HG02763 (cell line): ENCODE results near the gene SLC35F5.
A peak's percentile ranks its signal among the peaks of the same experiment; 100 is the strongest.
"Not testable (repeated sequence)": the region's sequence is repeated elsewhere in the genome, so short reads cannot be mapped to it uniquely, and the experiment has no call there.

ENCODE experiments used
- ATAC-seq: cut with Tn5 transposase; IDR thresholded peaks from one replicate; pipeline ENCODE4 v1.9.1; 2021; ENCODE audit warnings: mild to moderate bottlenecking, moderate library complexity; ENCODE audit not compliant: unreplicated experiment

SLC35F5 gene, protein sequence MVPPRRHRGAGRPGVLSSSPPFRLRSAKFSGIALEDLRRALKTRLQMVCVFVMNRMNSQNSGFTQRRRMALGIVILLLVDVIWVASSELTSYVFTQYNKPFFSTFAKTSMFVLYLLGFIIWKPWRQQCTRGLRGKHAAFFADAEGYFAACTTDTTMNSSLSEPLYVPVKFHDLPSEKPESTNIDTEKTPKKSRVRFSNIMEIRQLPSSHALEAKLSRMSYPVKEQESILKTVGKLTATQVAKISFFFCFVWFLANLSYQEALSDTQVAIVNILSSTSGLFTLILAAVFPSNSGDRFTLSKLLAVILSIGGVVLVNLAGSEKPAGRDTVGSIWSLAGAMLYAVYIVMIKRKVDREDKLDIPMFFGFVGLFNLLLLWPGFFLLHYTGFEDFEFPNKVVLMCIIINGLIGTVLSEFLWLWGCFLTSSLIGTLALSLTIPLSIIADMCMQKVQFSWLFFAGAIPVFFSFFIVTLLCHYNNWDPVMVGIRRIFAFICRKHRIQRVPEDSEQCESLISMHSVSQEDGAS

DNA sequence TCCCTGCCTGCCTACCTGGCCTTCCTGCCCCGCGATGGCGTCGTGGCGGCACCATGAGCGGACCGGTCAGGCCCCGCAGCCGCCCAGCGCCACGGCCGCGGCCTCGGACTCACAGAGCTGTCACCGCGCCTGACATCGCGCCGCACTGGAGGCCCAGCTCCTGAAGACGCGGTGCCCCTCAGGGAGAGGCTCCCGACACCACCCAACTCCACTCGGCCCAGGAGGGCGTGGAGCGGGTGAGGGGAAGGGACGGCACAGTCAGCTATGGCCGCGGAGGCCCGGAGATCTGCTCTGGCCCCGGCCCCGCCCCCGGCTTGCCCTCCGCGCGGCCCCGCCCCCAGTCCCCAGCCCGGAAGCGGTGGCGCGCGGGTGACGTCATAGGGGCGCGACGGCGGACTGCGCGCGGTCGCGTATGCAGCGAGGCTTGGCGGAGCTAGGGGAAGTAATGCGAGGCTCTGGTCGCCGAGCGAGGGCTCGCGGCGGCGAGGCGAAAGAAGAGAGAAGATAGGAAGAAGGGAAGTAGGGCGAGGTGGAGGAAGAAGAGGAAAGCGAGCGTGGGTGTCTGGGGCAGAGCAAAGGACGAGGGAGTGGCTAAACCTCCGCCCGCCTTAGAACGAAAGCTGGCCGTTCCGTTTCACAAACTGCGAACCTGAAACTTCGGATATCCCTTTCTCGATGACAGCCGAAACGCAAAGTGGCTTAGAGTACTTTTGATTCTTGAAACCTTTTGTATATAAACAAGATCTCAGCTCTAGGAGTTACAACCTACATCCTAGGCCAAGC, at the start of gene SLC35F5:
Gene SLC35F5, minus strand, starts transcription at position 288 of the 783 bp plus-strand sequence. Its CDS starts 233 bp downstream, at position 55.
- peak; percentile 92 for ATAC-seq

DNA sequence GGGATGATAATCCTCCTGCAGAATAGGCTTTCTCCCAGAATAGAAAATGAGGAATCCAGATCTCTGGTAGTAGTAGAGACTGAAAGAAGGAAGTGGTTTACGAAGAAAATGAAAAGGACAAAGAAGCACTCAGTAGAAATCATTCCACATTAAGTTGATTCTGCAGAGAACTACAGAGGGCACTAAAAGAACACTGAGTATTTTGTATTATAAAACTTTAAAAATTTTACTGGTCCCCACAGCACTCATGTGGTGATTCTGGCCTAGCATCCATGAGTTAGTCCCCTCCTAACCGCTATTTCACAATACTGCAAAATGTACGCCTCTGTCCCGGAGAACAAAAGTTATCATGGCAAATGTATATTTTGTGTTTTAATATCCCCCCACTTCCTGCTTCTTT, 42.9 kb upstream of the SLC35F5 start:
- ATAC-seq = no peak

DNA sequence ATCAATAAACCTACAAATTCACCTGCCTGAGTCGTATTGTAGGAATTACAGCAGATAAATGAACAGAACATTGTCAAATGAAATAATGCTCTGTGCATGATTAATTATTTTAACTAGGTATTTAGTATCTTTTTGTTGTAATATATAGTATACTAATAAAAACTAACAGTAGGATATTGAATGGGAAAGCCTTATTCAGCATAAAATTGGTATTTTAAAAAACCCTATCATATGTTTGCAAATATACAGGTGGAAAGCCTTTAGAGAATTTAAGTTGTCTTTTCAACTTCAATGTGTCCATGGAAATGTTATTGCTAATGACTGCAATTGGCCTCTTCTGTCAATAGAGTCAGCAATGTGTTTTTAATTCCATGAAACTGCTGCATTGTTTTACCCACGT, 40.8 kb upstream of the SLC35F5 start:
- ATAC-seq = no peak

DNA sequence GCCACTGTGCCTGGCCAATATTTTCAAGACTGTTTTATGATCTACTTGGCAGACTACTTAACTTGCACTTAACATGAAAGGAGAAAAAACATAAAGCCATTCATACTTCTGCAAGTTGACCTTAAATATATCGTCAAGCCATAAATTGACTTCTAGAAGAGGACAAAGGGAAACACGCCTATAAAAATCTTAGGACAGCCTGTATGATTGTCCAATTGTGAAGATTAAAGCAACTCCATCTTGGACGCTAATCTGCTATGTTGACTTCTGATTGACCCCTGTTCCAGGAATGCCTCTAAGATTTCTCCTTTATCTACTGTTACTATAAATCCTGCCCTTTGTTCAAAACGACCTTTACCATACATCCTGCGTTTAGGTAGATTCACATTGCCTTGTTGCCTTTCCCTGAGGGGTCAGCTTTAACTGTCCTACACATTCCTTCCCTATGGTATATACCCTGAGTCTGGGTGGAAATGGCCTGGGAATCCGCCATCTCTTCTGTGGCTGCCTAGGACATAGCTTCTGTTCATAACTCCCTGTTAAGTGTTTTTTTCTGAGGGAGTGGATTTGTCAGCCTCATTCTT, 40.2 kb upstream of the SLC35F5 start:
- ATAC-seq = no peak

DNA sequence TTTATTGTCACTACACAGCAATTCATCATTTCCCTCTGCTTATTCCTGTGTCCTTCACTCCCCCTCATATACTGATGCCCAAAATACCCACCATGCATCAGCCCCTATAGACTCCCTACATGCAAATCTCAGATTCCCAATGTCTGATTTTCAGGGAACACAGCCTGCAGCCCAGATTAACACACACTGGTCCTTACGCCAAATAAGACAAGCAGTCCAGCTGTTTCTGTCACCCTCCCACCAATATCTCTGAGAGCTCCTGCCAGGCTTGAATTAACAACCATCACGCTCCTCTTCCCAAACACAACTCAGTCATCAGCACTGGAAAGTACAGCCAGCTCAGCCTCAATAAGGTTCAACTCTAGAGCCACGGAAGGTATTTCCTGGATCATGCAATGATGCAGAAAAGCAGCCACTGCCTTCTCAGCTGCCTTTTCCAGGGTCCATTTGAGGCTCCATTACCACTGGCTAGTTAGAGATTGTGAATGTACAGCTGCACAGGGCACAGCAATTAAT, 39.0 kb upstream of the SLC35F5 start:
- no peak for ATAC-seq

DNA sequence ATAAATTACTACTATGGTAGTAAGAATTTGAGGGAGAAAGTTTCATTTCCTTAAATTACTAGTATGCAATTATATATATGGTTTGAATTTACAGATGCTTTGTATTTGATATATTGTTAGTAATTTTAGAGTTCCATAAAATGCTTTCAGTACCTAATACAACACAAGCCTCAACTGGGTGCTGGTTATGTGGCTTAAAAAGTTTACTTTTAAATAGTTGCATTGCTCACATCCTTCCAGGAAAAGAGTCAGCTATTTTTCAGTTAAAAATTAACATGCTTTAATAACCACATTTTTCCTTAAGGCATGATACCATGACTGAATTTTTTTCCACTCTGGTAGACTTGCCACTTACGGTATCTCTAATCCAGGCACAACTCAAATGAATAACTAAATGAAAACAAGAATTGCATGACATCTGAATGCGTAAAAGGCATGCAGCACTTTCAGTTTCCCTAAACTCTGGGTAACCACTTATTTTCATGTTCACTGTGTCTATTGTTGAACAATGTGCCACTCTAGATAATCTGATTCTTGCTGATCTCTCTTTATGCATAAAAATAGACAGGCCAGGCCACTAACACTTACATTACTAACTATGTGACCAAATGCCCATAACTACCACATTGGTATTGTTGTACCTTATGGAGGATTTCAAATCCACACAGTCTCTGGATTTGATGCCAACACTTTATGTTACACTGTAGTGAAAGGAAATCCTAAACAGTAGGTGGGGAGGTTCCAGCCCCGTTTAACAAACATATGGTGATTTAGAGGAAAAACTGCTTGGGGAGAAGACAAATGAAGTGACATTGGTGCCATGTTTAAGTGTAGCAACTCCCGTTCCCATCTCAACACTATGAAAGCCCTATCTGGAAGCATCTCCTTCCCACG, 35.5 kb upstream of the SLC35F5 start:
- ATAC-seq = peak; percentile 94

DNA sequence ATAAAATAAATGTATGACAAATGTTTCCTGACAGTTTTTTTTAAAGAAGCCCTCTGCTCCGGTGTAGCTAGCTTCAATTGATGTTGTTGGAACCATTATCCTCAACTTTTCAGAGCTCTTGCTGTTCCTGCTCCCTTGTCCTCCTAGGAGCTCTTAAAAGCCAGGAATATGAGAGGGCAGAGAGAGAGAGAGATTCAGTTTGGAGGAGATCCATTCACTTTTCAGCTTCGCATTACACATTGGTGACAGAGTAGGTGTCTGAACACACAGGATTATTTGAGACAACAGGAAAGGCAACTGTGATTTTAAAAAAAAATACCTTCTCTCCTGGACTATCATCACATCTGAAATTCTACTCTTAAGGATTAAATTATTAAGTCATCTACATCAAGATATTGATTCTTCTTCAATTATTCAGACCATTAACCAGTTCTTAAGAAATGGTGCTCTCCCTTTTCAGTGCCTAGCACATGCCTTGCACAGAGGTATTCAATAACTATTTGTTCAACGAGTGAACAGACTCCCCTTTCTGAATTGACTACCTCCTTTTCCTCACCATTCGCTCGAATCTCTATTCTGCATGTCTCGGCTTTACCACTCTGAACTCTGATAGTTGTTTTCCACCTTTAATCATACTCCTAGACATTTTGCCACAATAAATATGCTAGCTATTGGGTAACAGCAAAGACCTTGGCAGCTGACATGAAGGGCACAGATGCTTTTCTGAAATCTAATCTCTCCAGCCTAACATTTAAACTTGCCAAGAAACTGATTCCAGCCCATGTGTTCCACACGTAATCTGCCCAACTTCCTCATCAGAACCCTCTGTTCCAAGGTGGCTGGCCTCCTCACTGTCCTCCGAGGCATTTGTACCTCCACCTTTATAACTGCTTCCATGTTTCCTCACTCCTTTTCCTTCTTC, 28.6 kb upstream of the SLC35F5 start:
- no peak for ATAC-seq

DNA sequence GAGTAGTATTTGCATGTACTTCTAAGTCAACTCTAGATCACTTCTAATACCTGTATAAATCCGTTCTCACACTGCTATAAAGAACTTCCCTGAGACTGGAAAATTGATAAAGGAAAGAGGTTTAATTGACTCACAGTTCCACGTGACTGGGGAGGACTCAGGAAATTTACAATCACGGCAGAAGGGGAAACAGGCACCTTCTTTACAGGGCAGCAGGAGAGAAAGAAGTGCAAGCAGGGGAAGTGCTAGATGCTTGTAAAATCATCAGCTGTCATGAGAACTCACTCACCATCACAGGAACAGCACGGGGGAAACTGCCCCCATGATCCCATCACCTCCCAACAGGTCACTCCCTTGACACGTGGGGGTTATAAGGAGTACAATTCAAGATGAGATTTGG, 24.0 kb upstream of the SLC35F5 start:
- no peak for ATAC-seq

DNA sequence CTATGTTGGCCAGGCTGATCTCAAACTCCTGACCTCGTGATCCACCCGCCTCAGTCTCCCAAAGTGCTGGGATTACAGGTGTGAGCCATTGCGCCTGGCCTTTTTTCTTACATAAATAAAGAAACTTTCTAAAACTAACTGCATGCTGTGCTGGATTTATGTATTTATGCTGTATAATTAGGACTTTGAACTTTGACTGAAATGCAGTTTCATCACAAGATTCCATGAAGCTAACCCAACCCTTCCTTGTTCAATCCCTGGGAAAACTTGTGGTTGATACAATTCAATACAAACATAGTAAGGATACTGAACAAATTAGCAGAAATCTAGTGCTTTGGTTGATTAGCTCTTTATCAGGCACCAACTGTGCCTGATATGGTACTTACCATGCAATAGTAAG, 20.9 kb upstream of the SLC35F5 start:
- ATAC-seq = no peak

DNA sequence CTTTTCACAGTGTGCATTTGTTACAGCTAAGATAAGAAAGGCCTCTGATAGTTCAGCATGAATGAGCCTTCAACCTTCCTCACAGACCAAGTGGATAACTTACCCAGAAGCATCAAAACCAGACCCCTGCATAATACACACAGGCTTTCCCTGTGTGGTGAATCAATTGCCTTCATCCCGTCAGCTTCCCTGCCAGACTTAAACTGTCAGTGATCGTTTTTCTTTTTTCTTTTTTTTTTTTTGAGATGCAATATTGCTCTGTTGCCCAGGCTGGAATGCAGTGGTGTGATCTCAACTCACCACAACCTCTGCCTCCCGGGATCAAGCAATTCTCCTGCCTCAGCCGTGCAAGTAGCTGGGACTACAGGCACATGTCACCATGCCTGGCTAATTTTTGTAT, 20.5 kb upstream of the SLC35F5 start:
- ATAC-seq = no peak

DNA sequence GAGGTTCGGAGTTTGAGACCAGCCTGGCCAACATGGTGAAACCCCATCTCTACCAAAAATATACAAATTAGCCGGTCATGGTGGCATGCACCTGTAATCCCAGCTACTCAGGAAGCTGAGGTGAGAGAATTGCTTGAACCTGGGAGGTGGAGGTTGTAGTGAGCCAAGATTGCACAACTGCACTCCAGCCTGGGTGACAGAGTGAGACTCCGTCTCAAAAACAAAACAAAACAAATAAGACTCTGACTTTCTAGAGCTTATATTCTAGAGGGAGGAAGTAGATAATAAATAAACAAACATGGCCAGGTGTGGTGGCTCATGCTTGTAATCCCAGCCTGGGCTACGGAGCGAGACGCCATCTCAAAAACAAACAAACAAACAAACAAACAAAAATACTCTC, 18.2 kb upstream of the SLC35F5 start:
- ATAC-seq = not testable (repeated sequence)

DNA sequence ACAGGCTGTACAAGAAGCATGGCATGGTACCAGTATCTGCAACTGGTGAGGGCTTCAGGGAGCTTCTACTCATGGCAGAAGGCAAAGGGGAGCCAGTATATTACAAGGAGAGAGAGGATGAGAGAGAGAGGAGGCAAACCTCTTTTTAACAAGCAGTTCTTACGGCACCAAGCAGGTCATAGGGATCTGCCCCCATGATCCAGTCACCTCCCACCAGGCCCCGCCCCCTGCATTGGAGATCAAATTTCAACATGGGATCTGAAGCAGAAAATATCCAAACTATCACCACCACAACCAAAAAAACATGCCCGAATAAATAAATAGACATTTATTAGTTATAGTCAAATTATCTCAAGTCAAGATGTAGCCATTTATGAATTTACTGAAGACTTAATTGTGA, 14.5 kb upstream of the SLC35F5 start:
- no peak for ATAC-seq

DNA sequence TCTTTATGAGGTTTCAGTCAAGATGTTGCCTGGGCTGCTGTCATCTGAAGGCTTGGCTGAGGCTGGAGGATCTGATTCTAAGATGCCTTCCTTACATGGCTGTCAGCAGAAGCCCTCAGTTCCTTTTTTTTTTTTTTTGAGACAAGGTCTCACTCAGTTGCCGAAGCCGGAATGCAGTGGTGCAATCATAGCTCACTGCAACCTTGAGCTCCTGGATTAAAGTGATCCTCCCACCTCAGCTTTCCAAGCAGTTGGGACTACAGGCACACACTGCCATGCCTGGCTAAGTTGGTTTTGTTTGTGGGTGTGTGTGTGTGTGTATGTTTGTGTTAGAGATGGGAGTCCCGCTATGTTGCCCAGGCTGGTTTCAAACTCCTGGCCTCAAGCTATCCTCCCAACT, 13.1 kb upstream of the SLC35F5 start:
- no peak for ATAC-seq

DNA sequence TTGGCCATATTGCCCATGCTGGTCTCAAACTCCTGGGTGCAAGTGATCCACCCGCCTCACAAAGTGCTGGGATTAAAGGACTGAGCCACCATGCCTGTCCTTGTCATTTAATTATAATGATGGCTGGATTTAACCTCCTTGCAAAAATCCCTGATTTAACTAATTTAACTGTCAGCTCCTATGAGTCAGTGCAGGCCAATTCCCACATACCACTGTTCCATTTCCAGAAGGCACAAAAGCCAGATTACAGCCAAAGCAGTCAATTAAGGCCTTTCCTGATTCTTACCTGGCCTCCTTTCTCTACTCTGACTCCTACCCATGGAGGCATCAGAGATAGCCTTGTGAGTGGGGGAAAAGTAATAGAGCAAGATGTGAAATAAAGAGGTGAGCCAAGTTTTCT, 12.3 kb upstream of the SLC35F5 start:
- no peak for ATAC-seq

DNA sequence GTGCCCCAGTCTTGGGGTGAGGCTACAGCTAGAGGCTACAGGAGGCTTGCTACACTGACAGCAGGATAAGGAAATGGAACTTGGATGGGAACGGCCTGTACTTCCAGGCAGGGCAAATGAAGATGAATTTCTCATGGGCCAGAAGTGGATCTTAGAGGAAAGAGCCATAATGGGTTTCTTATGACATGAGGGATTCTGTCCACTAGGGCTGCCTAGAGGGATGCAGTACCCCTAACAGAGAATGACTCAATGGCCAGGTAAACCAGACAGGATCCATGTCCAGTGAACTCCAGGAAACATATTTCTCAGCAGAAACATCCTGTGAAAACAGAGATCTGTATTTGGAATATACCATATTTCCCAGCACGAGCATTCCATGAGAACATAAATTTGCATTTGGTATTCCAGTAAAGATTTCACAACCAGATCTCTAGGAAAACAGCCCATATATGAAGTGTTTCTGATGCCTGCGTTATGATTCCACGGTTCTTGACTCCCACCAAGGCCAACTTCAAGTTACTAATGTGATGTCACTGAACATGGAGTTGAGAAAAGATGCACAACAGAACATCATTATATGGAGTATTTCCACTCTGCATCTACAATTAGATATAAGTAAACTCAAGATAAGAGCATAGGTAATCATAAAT, 11.5 kb upstream of the SLC35F5 start:
- no peak for ATAC-seq

DNA sequence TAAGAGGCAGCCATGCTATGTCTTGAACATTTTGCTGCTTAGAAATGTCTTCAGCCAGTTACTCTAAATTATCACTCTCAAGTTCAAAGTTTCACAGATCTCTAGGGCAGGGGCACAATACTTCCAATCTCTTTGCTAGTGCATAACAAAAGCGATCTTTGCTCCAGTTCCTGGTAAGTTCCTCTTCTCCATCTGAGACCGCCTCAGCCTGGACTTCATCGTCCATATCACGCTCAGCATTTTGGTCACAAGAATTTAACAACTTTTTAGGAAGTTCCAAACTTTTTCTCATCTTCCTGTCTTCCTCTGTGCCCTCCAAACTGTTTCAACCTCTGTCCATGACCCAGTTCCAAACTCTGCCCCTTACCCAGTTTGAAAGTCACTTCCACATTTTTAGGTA, 8.8 kb upstream of the SLC35F5 start:
- ATAC-seq = no peak

DNA sequence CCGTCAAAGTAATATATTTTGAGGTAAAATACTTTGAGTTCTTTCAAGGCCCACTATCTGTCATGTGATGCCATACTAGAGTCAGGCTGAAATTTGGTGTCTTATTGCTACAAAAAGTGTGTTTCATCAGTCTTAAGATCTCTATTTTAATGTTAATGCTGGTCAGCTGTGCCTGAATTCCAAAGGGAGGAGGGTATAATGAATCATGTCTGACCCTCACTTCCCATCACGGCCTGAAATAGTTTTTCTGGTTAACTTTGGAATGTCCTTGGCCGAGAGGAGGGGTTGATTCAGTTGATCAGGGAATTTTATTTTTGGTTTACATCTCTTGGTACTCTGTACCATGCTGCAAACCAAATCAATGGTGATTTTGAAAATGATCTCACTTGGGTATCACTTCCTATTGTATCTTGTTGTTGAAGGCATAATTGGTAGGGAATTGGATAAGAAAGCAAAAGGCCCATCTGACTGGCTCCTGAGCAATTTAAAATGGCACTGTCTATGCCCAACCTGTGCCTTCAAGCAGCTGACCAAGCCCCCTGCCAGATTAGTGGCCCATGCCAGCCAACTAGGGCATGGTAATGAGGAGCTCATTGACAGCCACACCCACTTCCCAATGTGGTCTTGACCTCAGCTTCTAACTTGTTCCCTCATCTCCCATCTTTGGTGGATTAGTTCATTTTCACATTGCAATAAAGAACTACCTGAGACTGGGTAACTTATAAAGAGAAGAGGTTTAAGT, 6.1 kb upstream of the SLC35F5 start:
- no peak for ATAC-seq

DNA sequence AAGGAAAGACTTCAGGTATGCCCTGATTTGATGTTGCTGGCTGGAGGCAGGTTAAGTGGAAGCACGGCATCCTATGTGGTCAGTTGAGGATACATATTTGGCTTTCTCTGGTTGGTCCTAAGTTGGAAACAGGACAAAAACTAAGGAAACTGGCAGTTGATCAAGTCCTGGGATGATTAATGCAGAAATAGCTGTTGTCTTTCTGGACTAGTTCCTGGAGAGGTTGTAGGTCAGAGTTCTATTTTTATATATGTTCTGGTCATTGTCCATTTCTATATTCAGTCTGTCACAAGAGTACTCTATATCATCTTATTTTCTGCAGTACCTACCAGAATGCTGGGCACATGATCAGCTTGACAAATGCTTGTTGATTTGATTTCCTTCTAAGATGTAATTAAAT, 4.0 kb upstream of the SLC35F5 start:
- no peak for ATAC-seq
